ENCODE data around the gene APOL1. TPM values are rescaled to one million over a fixed set of nuclear protein-coding genes. Genes with fewer than 3 reads are reported as not detected.
A peak's percentile ranks its signal among the peaks of the same experiment; 100 is the strongest.

APOL1 gene
- total RNA-seq, 3 donors from 2014 or later: 26.0 to 85.7 (median 68.5) TPM

- Histone ChIP-seq H3K36me3 (ENCODE audit: low read depth) (no peaks in the 10 kb centered on the region), H3K9me3 (no peaks in the 10 kb centered on the region), H3K4me3 (no peak overlapping the region), H3K4me1 (ENCODE audit: low read depth) (no peaks in the 10 kb centered on the region)
- DNase-seq (no peak), ATAC-seq (no peak)
- no peak for TF ChIP-seq CTCF (IDR thresholded peaks at IDR 0.05)
- intact Hi-C loops (cut with DNase I, micrococcal nuclease): no loop called here
Observed at GRCh38 chr22:36213586-36213985, 39.3 kb upstream of the APOL1 start.

DNA sequence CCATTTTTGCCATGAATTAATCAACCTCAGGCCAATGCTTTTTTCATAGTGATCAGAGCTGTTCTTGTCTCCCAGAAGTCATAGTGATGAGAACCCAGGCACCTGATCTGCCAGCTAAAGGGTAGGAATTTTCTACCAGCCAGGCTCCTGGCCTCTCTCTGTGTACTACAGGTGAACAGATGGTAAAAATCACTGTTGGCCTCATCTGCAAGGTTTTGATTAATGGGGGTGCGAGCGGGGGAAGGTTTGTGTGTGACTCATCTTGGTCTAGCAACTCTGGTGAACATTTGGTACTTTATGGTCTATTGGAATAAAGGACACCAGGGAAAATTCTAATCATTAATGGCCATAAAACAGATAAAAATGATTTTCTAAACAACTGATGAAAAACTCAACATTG, 37.0 kb upstream of the APOL1 start:
- no peak for TF ChIP-seq CTCF (IDR thresholded peaks at IDR 0.05)
- H3K9me3 ChIP-seq: no peaks in the 10 kb centered on the region

GRCh38 chr22:36218648-36219193, 34.2 kb upstream of the APOL1 start:
- no peak for TF ChIP-seq CTCF (IDR thresholded peaks at IDR 0.05)
- peaks cover 4% of the 10 kb centered on the region for H3K4me1 ChIP-seq (ENCODE audit: low read depth)
- H3K4me3 ChIP-seq: no peak overlapping the region
- intact Hi-C loops (cut with DNase I, micrococcal nuclease): no loop called here
- ATAC-seq: no peak
- no peak for DNase-seq
- no peaks in the 10 kb centered on the region for H3K36me3 ChIP-seq (ENCODE audit: low read depth)
- H3K9me3 ChIP-seq: no peaks in the 10 kb centered on the region

More for the DNA sequence above, 37.0 kb upstream of the APOL1 start:
- ATAC-seq: no peak
- Histone ChIP-seq H3K4me1 (ENCODE audit: low read depth) (peaks cover 4% of the 10 kb centered on the region), H3K4me3 (no peak overlapping the region), H3K36me3 (ENCODE audit: low read depth) (no peaks in the 10 kb centered on the region)
- intact Hi-C loops (cut with DNase I, micrococcal nuclease): no loop called here
- no peak for DNase-seq

- peak; percentile 71 for ATAC-seq
- Histone ChIP-seq H3K36me3 (ENCODE audit: low read depth) (no peaks in the 10 kb centered on the region), H3K9me3 (no peaks in the 10 kb centered on the region), H3K4me3 (no peak overlapping the region), H3K4me1 (ENCODE audit: low read depth) (peaks cover 4% of the 10 kb centered on the region)
- no peak for DNase-seq
- intact Hi-C loops (cut with DNase I, micrococcal nuclease): no loop called here
- TF ChIP-seq CTCF (IDR thresholded peaks at IDR 0.05): no peak
Observed at GRCh38 chr22:36220451-36220921, 32.4 kb upstream of the APOL1 start.

DNA sequence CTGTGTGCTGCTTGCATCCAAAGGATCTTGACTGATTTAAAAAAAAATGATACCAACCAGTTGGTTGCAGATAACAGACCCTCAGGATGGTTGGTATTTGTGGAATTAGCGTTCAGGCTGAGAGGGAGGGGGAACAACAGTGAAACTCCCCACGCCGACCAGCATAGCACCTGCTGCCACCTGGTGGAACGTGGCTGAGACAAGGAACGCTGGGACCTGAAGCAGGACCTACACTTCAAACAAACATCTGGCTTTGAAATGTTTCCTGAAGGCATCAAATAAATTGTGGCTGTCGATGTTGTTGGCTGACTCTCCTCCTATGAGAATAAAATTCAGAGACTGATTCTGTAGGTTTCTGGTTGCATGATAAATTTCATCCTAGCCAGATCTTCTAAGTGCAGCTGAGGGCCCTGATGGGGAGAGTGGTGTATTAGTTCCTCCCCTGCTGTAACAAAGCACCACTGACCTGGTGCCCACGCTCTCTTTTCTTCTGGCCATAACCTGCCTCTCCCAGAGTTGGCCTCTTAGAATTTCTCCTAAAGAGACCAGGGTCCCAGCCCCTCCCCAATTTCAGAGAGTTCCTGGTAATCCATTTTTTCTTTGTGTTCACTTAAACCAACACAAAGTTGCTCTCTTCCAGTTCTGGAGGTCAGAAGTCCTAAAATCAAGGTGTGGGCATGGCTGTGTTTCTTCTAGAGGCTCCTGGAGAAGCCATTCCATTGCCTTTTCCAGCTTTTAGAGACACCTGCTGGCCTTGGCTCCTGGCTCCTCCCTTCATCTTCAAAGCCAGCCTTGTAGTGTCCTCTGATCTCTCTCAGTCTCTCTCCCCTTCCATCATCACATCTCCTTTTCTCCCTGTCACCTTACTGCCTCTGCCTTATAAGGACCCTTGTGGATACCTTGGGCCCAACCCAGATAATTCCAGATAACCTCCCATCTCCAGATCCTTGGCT, 30.9 kb upstream of the APOL1 start:
- DNase-seq: peak in 2 of 3 donors; percentile 59 to 70
- intact Hi-C loops (cut with DNase I, micrococcal nuclease): no loop called here

More for the DNA sequence above, 30.9 kb upstream of the APOL1 start:
- H3K4me1 ChIP-seq (ENCODE audit: low read depth): peaks cover 4% of the 10 kb centered on the region
- H3K9me3 ChIP-seq: no peaks in the 10 kb centered on the region
- peak; percentile 30 for TF ChIP-seq CTCF (IDR thresholded peaks at IDR 0.05)
- peak; percentile 84 for ATAC-seq
- H3K36me3 ChIP-seq (ENCODE audit: low read depth): no peaks in the 10 kb centered on the region
- no peak overlapping the region for H3K4me3 ChIP-seq

Measured in mucosa of descending colon (tissue), 3 donors.